ENCODE measurements around the gene PRKCZ. TPM values are rescaled to one million over a fixed set of nuclear protein-coding genes. Genes with fewer than 3 reads are reported as not detected.

Gene PRKCZ
- total and polyA plus RNA-seq, 4 donors, result 4.8 to 9.9 (median 8.4) TPM

DNA sequence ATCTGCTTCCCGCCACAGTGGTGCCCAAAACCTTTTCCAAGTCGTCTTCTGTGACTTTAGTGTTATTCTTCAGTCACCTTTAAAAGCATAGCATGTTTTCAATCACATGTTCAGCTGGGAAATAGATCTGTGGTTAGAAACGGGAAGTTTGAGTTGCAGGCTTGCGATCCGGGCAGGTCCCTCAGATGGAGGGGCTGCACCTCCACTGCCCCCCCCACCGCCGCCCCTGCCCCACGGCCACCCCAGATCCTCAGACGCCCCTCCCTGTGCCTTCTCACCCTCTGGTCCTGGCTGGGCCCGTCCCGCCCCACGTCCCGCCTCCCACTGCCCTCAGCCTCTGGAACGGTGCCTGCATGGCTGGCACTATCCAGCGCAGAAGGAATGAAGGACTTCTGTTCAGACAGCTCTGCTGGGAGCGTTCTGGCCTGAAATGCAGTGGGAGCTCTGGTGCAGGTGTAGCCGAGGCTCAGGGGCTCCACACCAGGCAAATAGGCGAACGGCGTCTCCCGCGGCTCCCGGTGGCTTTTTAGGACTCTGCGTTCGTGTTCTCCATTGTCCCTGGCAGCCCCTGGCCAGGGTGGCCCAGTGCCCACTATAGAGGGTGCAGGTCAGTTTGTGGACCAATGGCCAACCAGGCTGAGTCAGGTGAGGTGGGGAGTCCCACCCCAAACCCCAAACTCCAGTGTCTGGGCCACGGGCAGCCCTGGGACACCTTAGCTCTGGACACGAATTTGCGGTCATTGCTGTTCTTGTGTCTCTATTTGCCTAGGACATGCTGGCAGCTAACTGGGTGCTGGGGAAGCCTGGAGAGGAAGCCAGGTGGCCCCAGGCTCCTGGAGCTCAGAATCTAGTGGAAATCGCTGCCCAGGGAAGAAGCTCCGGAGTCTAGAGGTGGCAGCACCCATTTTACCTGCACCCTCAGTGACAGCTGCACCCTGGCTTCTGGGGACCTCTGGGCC is 77.3 kb downstream of the PRKCZ start:
- Histone ChIP-seq H3K9ac (ENCODE audit: low read depth in 1 of 2, low read length in 2 of 2) (no peak overlapping the region), H3K36me3 (ENCODE audit: control insufficient read depth in 4 of 4, insufficient read depth in 3 of 4, low read depth in 1 of 4, low read length in 3 of 4) (peaks cover 0 to 3% (median 0%) of the 10 kb centered on the region in 4 donors), H3K27ac (ENCODE audit: low read depth in 1 of 2, low read length in 2 of 2) (no peak overlapping the region), H3K4me3 (ENCODE audit: low read depth in 1 of 3, low read length in 3 of 3) (no peak overlapping the region), H3K9me3 (ENCODE audit: control insufficient read depth in 4 of 4, low read length in 3 of 4) (no peaks in the 10 kb centered on the region), H3K4me1 (ENCODE audit: control insufficient read depth in 4 of 4, insufficient read depth in 4 of 4, low read length in 3 of 4) (peaks cover 0 to 5% (median under 1%) of the 10 kb centered on the region in 4 donors), H3K27me3 (ENCODE audit: control insufficient read depth in 4 of 4, insufficient read depth in 4 of 4, low read length in 3 of 4) (no peaks in the 10 kb centered on the region)
- TF ChIP-seq HNF4A (conservative IDR thresholded peaks at IDR 0.05) (no peak), NR2F2 (IDR thresholded peaks at IDR 0.05) (no peak), TAF1 (conservative IDR thresholded peaks at IDR 0.05) (no peak), FOXA2 (IDR thresholded peaks at IDR 0.05) (no peak), RAD21 (IDR thresholded peaks at IDR 0.05) (no peak), SP1 (IDR thresholded peaks at IDR 0.05) (no peak), YY1 (IDR thresholded peaks at IDR 0.05) (no peak)
- 84% methylated on average over 30 of the region's 30 CpGs for WGBS
- DNase-seq (ENCODE audit: low spot score), result no peak

DNA sequence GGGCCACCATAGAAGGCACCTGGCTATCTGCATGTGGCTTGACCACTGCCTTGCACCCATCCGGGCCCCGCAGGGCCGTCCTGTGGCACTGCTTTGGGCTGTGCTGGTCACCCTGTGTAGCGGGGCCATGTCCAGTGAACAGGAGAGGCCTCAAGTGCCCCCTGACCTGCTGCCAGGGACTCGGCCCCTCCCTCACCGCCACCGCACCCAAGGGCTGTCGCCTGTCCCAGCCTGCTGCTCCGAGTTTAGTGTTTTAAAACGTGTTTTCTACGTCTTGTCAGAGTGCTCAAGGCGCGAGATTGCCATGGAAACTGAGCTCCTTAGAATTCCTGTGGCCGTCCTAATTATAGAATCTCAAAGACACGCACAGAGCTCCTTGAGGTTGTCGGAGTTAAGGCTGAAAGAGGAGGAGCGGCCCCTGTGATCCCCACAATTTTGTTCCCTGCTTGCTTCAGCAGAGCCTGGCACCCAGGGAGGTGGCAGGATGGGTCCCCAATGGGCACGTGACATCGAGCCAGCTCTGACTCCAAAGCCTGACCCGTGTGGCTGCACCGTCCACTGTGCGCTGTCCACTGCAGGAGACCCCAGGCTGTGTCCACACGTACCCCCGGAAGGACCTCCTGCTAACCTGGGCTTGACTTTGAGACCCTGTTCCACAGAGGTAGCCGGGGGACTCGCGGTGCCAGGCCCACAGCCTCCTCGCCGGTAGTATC is 78.1 kb downstream of the PRKCZ start:
- no peak overlapping the region for H3K27ac ChIP-seq (ENCODE audit: low read depth in 1 of 2, low read length in 2 of 2)
- H3K9ac ChIP-seq (ENCODE audit: low read depth in 1 of 2, low read length in 2 of 2), result no peak overlapping the region
- H3K9me3 ChIP-seq (ENCODE audit: control insufficient read depth in 4 of 4, low read length in 3 of 4), result no peaks in the 10 kb centered on the region
- peaks cover 0 to 3% (median 0%) of the 10 kb centered on the region in 4 donors for H3K36me3 ChIP-seq (ENCODE audit: control insufficient read depth in 4 of 4, insufficient read depth in 3 of 4, low read depth in 1 of 4, low read length in 3 of 4)
- H3K27me3 ChIP-seq (ENCODE audit: control insufficient read depth in 4 of 4, insufficient read depth in 4 of 4, low read length in 3 of 4), result no peaks in the 10 kb centered on the region
- TF ChIP-seq, protein P1, sequence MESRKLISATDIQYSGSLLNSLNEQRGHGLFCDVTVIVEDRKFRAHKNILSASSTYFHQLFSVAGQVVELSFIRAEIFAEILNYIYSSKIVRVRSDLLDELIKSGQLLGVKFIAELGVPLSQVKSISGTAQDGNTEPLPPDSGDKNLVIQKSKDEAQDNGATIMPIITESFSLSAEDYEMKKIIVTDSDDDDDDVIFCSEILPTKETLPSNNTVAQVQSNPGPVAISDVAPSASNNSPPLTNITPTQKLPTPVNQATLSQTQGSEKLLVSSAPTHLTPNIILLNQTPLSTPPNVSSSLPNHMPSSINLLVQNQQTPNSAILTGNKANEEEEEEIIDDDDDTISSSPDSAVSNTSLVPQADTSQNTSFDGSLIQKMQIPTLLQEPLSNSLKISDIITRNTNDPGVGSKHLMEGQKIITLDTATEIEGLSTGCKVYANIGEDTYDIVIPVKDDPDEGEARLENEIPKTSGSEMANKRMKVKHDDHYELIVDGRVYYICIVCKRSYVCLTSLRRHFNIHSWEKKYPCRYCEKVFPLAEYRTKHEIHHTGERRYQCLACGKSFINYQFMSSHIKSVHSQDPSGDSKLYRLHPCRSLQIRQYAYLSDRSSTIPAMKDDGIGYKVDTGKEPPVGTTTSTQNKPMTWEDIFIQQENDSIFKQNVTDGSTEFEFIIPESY (IDR thresholded peaks at IDR 0.05), result no peak
- TF ChIP-seq, protein P2, sequence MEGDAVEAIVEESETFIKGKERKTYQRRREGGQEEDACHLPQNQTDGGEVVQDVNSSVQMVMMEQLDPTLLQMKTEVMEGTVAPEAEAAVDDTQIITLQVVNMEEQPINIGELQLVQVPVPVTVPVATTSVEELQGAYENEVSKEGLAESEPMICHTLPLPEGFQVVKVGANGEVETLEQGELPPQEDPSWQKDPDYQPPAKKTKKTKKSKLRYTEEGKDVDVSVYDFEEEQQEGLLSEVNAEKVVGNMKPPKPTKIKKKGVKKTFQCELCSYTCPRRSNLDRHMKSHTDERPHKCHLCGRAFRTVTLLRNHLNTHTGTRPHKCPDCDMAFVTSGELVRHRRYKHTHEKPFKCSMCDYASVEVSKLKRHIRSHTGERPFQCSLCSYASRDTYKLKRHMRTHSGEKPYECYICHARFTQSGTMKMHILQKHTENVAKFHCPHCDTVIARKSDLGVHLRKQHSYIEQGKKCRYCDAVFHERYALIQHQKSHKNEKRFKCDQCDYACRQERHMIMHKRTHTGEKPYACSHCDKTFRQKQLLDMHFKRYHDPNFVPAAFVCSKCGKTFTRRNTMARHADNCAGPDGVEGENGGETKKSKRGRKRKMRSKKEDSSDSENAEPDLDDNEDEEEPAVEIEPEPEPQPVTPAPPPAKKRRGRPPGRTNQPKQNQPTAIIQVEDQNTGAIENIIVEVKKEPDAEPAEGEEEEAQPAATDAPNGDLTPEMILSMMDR (IDR thresholded peaks at IDR 0.05; ENCODE audit: low read depth, low read length, missing input control), result no peak
- peaks cover 0 to 9% (median 3%) of the 10 kb centered on the region in 4 donors for H3K4me1 ChIP-seq (ENCODE audit: control insufficient read depth in 4 of 4, insufficient read depth in 4 of 4, low read length in 3 of 4)
- no peak for DNase-seq (ENCODE audit: low spot score)
- H3K4me3 ChIP-seq (ENCODE audit: low read depth in 1 of 3, low read length in 3 of 3), result no peak overlapping the region
- WGBS, result 95% methylated on average over 29 of the region's 29 CpGs

DNA sequence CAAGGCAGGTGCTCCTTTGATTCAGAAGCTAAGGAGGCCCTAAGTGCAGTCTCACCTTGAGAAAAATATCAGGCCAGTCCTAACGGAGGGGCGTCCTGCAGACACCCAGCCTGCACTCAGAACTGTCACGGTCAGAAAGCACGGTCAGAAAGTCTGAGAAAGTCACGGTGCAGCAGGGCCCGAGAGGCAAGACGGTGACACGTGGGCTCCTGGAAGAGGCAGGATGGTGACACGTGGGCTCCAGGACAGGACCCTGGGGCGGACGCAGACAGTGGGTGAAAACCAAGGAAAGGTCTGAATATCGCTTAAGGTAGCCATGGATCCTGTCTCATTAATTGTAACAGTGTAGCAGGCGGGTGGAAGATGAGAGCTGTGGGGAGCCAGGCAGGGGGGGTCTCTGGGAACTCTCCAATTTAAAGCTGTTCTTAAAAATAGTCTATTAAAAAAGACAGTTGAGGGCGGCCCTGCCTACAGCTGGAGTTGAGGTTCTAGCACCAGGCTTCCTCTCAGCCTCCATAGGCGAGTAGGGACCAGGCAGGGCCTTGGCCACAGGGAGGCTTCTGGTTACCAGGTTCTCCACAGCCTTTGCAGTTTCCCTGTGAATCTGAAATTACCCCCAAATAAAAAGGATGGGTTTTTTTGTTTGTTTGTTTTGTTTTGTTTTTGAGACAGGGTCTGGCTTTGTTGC is 79.2 kb downstream of the PRKCZ start:
- 98% methylated on average over 15 of the region's 15 CpGs for WGBS
- peaks cover 0 to 3% (median 0%) of the 10 kb centered on the region in 4 donors for H3K36me3 ChIP-seq (ENCODE audit: control insufficient read depth in 4 of 4, insufficient read depth in 3 of 4, low read depth in 1 of 4, low read length in 3 of 4)
- H3K9ac ChIP-seq (ENCODE audit: low read depth in 1 of 2, low read length in 2 of 2), result no peak overlapping the region
- H3K9me3 ChIP-seq (ENCODE audit: control insufficient read depth in 4 of 4, low read length in 3 of 4), result no peaks in the 10 kb centered on the region
- H3K4me1 ChIP-seq (ENCODE audit: control insufficient read depth in 4 of 4, insufficient read depth in 4 of 4, low read length in 3 of 4), result peaks cover 0 to 9% (median 3%) of the 10 kb centered on the region in 4 donors
- DNase-seq (ENCODE audit: low spot score), result no peak
- H3K27ac ChIP-seq (ENCODE audit: low read depth in 1 of 2, low read length in 2 of 2), result no peak overlapping the region
- no peaks in the 10 kb centered on the region for H3K27me3 ChIP-seq (ENCODE audit: control insufficient read depth in 4 of 4, insufficient read depth in 4 of 4, low read length in 3 of 4)
- no peak for TF ChIP-seq FOXA1 (IDR thresholded peaks at IDR 0.05)
- TF ChIP-seq, protein P2 (IDR thresholded peaks at IDR 0.05; ENCODE audit: low read depth, low read length, missing input control), result no peak
- TF ChIP-seq FOXA2 (IDR thresholded peaks at IDR 0.05), result no peak
- no peak for TF ChIP-seq RXRA (IDR thresholded peaks at IDR 0.05)
- no peak for TF ChIP-seq RAD21 (IDR thresholded peaks at IDR 0.05)
- TF ChIP-seq, protein P3, sequence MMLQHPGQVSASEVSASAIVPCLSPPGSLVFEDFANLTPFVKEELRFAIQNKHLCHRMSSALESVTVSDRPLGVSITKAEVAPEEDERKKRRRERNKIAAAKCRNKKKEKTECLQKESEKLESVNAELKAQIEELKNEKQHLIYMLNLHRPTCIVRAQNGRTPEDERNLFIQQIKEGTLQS (IDR thresholded peaks at IDR 0.05), result no peak
- TF ChIP-seq JUND (IDR thresholded peaks at IDR 0.05), result no peak
- TF ChIP-seq, protein P4, sequence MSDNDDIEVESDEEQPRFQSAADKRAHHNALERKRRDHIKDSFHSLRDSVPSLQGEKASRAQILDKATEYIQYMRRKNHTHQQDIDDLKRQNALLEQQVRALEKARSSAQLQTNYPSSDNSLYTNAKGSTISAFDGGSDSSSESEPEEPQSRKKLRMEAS (IDR thresholded peaks at IDR 0.05), result no peak
- H3K4me3 ChIP-seq (ENCODE audit: low read depth in 1 of 3, low read length in 3 of 3), result no peak overlapping the region
